DOHH2 (cell line): ENCODE measurements around the gene PARG.
"Not testable (repeated sequence)": the region's sequence is repeated elsewhere in the genome, so short reads cannot be mapped to it uniquely, and the experiment has no call there.

Experiments
- CTCF ChIP-seq: fragments of 200-600 bp; sonication (generic); IDR thresholded peaks from one replicate; pipeline ENCODE4 v1.5.1; 2014; ENCODE audit warnings: antibody characterized with exemption, mild to moderate bottlenecking, low read depth, low read length; ENCODE audit not compliant: poor library complexity, severe bottlenecking
- EZH2phosphoT487 ChIP-seq: fragments of 200-600 bp; sonication (generic); IDR thresholded peaks from 2 replicates; pipeline ENCODE4 v1.6.1; 2017; ENCODE audit warnings: borderline replicate concordance, mild to moderate bottlenecking, antibody characterized with exemption, low read length, moderate library complexity, mixed read lengths

DNA sequence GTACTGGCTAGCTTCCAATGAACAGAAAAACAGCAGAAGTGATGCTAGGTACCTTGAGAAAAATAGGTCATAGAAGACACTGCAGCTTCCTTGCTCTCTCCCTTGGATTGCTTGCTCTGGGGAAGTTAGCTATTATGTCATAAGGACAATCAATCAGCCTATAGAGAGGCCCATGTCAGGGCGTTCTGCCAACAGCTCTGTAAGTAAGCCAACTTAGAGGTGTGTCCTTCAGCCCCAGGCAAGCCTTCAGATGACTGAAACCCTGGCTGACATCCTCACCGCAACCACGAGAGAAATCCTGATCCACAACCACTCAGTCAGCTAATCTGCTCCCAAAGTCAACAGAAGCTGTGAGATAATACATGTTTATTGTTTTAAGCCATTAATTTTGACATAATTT lies 58.0 kb downstream of the PARG start:
- TF ChIP-seq CTCF, EZH2phosphoT487: not testable (repeated sequence)
